Gastrocnemius medialis (tissue), 4 donors: ENCODE data around the gene SERPINB13.

Experiments used
- POLR2A ChIP-seq, 2 donors: fragments of 450-650 bp; IDR thresholded peaks; one replicate each; pipeline ENCODE4 v1.6.1; 2017; ENCODE audit warnings: antibody characterized with exemption in 2 of 2, mild to moderate bottlenecking in 2 of 2, moderate library complexity in 2 of 2
- TF ChIP-seq, protein P1 (sequence below), 5 experiments: fragments of 450-650 bp in 3 of 5; fragments of 200-600 bp in 2 of 5; sonication (generic) in 2 of 5; IDR thresholded peaks in 4 of 5; conservative IDR thresholded peaks in 1 of 5; 1 replicate in 4 of 5; 2 replicates in 1 of 5; pipeline ENCODE4 v1.5.1; 2016 to 2019; ENCODE audit warnings: antibody characterized with exemption in 5 of 5, mild to moderate bottlenecking in 3 of 5, moderate library complexity in 3 of 5

DNA sequence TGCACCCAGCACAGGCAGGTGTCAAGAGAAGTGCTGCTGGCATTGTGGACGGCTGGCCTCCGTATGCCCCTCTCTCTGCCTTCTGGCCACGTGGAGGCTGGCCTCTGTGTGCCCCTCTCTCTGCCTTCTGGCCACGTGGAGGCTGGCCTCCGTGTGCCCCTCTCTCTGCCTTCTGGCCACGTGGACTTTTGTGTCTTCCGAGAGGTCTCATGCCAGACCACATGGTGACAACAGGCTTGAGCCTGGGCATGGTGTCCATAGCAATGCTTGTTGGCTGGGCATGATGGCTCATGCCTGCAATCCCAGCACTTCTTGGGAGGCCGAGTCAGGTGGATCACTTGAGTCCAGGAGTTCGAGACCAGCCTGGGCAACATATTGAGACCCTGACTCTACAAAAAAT lies 19.3 kb upstream of the SERPINB13 start:
- TF ChIP-seq, protein P1, sequence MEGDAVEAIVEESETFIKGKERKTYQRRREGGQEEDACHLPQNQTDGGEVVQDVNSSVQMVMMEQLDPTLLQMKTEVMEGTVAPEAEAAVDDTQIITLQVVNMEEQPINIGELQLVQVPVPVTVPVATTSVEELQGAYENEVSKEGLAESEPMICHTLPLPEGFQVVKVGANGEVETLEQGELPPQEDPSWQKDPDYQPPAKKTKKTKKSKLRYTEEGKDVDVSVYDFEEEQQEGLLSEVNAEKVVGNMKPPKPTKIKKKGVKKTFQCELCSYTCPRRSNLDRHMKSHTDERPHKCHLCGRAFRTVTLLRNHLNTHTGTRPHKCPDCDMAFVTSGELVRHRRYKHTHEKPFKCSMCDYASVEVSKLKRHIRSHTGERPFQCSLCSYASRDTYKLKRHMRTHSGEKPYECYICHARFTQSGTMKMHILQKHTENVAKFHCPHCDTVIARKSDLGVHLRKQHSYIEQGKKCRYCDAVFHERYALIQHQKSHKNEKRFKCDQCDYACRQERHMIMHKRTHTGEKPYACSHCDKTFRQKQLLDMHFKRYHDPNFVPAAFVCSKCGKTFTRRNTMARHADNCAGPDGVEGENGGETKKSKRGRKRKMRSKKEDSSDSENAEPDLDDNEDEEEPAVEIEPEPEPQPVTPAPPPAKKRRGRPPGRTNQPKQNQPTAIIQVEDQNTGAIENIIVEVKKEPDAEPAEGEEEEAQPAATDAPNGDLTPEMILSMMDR (IDR thresholded peaks at IDR 0.05 in 4 of 5, conservative IDR thresholded peaks at IDR 0.05 in 1 of 5), result no peak
- TF ChIP-seq POLR2A (IDR thresholded peaks at IDR 0.05), result no peak
